Measurements from ENCODE around the gene TPST1.
"Not testable (repeated sequence)": the region's sequence is repeated elsewhere in the genome, so short reads cannot be mapped to it uniquely, and the experiment has no call there.

The TPST1 gene

GRCh38 chr7:66395128-66395571 is 190.0 kb downstream of the TPST1 start:
- not testable (repeated sequence) for DNase-seq

GRCh38 chr7:66396052-66396451 is 190.9 kb downstream of the TPST1 start:
- DNase-seq: not testable (repeated sequence)

GRCh38 chr7:66398841-66399240 is 193.7 kb downstream of the TPST1 start:
- DNase-seq: not testable (repeated sequence)

- DNase-seq: no peak
These were observed 194.4 kb downstream of the TPST1 start for GRCh38 chr7:66399566-66399965.

DNA sequence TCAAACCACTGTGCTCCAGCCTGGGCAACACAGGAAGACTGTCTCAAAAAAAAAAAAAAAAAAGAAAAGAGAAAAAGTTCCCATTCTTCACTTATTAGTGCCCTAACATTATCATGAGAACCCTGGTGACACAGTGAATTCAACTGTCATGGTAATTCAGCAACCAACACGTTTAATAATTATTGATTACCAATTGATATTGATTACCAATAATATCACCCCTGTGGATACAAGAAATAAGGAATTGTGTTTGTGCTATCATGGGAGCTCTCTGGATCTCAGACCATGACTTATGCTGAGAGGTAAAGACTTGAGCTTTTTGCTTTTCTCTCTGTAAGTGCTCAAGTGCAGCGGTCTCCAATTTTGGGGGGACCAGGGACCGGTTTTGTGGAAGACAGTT is 195.3 kb downstream of the TPST1 start:
- DNase-seq: no peak

DNA sequence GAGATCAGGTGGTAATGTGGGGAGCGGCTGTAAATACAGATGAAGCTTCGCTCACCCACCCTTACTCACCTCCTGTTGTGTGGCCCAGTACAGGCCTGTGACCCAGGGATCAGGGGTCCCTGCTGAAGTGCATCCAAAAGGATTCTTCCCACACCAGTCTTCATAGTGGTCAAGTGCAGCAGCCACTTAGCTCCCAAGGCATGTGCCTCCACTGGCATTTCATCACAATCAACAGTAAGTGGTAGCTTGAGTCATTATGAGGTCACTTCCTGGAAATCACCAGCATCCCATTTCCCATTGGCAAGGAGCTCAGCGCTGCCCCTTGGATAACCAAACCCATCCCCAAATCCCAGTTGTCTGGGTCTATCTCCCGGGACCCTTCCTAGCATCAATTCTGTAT is 196.0 kb downstream of the TPST1 start:
- not testable (repeated sequence) for DNase-seq

DNA sequence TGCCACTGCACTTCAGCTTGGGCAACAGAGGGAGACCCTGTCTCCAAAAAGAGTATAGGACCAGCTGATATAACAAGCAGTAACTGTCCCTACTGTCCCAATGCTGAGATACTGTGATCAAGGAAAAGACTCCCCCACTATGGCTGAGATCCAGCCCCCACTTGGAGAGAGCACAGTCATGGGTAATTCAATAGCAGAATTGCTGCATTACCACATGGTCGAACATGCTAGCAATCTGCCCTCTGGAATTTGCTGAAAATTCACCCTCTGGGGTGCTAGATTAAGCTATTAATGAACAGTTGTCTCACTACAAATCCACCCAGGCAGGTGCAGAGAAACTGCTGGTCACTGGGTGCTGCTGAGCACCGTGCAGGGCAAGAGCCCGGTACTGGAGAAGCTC is 196.8 kb downstream of the TPST1 start:
- DNase-seq: not testable (repeated sequence)

- no peak for DNase-seq
These were observed 198.4 kb downstream of the TPST1 start for GRCh38 chr7:66403564-66403963.

DNA sequence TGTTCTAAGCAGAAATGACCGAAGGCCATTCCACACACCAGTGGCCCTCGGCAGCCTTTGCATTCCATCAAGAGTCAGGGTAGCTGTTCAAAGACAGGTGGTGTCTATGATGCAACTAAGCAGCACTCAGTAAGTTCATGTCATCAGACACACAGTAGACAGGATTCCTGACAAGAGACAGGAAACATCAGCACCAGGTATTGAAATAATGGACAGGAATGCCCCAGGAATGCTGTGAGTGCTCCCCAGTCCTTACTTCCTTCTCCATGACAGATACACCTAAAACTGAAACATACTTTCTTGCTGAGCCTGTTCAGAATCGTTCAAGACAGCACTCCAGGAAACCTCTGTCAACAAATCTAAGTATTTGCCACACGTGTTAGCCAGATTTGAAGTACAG is 204.4 kb downstream of the TPST1 start:
- no peak for DNase-seq

Measured in activated T-cell treated with anti-CD3 and anti-CD28 coated beads, Interleukin-2, amount 50 U/mL, for 1 hour (primary cell).